T-helper 1 cell treated with Interleukin-12 subunit alpha and Interleukin-12 subunit beta and Interleukin-4 antibody, amounts not matched to agents 30 ng/mL and 1 ng/mL, for 36 hours (primary cell): ENCODE data around the gene ZNF688. TPM values are rescaled to one million over a fixed set of nuclear protein-coding genes. Genes with fewer than 3 reads are reported as not detected.
"Not testable (repeated sequence)": the region's sequence is repeated elsewhere in the genome, so short reads cannot be mapped to it uniquely, and the experiment has no call there.

Experiments
- intact Hi-C: fragments of 100-400 bp; cut with micrococcal nuclease; formaldehyde crosslinking; loops from one replicate; pipeline ENCODE4 v1.15.1; 2024
- total RNA-seq: library from RNA; stranded (reverse); gene quantifications from 2 replicates; pipeline ENCODE4 v1.2.3, GENCODE V29; 2022

ZNF688 gene
- total RNA-seq, 1 donor from 2014 or later, result 13.2 TPM

DNA sequence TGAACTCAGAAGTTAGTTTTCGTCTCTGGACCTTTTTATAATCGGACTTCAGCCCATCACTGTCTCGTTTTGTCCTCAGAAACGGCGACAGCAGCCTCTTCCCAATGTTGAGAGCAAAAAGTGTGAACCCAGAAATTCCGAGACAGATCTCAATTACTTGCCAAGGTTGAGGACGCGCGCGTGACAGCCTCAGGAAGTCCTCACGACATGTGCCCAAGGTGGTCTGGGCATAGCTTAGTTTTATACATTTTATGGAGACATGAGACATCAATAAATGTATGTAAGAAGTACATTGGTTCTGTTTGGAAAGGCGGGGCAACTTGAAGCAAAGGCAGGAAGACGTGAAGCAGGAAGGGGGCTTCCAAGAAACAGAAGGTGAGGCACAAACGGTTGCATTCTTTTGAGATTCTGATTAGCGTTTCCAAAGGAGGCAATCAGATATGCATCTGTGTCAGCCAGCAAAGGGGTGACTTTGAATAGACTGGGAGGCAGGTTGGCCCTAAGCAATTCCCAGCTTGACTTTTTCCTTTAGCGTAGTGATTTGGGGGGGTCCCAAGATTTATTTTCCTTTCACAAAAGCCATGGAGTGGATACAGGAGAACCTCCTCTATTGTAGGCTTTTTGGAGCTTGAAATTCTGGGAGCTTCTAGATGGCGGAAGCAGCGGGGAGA, 36.3 kb downstream of the ZNF688 start:
- intact Hi-C loops, result loop anchor here (1.0 to 2.0 kb wide), 10 partner anchors 8 to 164 kb away; partner anchors contain the start of genes DCTPP1, ITGAL, SRCAP and ZNF764

DNA sequence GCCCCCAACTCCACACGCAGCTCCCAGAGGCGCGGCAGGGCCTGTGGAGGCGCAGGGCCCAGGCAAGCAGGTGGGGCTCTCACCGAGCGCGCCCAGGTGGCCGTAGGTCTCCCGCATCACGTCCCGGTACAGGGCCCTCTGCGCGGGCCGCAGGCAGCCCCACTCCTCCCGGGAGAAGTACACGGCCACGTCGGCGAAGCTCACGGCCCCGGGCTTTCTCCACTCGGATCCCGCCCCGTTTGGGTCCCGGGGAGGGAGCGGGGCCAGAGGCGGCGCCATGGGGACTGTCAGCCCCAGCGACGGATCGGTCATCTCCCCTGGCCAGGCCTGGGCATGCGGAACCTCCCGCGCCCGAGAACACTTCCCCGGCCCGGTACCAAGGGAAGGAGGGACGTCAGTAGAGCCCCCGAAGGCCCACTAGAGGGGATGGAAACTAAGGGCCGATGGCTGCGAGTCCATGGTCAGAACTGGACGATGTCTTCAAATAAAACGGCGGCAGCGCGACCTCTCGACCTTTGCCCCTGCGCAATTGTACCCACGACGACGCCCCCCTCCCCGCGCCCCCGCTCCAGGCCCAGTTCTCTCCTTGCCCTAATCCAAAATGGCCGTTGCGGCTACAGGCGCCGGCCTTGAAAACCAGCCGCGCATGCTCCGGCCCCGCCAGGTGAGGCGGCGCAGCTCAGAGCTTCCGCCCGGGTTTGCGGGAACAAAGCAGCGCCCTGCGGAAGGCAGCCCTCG, 37.0 kb downstream of the ZNF688 start, which contains the start of gene ZNF747:
Gene ZNF747, minus strand, starts transcription at position 491 of the 738 bp plus-strand sequence. Its CDS starts 179 bp downstream, at position 312.
- intact Hi-C loops, result loop anchor here (1.0 to 2.0 kb wide), 12 partner anchors 7 to 214 kb away; partner anchors contain the start of genes DCTPP1, FBRS, ITGAL and PHKG2

DNA sequence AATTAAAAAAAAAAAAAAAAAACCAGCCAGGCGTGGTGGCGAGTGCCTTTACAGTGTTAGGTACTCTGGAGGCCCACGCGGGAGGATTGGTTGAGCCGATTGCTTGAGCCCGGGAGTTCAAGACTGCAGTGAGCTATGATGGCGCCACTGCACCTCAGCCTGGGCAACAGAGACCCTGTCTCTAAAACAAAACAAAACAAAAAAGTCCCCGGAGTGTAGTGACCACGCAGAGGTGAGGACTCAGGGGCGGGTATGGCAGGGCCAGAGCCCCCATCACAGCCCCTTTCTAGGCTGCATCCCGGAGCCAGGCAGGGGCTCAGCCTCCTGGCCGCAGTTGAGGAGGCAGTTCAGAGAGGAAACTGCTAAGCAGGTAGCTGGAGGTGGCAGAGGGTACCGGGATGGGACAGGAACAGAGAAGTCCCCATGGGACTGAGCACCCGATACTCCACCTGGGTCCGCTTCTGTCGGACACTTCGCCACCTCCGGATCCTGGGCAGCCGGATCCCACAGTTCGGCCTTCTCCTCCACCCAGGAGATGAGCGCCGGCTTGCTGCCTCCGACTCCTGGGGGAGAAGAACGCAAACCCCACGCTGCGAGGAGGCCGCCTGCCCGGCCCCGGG, 37.7 kb downstream of the ZNF688 start:
- intact Hi-C loops, result loop anchor here (1.0 to 2.0 kb wide), 3 partner anchors 124 to 214 kb away; partner anchors contain the start of genes FBRS, PHKG2 and SRCAP

DNA sequence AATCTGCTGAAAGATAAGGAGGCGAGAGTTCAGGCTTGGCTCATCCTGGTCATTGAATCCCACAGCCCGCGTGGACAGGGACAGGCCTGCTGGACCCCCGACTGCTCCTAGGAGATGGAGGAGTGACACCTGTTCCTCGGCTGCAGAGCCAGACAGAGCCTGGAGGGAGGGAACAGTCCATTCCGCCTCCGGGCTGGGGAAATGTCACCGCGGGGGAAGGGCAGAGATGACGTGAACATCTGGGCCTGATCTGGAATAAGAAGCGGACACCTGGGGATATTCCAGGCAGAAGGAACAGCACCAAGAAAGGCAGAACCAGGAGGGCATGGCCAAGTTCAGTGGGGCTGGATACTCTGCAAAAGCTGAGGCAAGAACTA, 38.4 kb downstream of the ZNF688 start:
- intact Hi-C loops, result no loop called here

DNA sequence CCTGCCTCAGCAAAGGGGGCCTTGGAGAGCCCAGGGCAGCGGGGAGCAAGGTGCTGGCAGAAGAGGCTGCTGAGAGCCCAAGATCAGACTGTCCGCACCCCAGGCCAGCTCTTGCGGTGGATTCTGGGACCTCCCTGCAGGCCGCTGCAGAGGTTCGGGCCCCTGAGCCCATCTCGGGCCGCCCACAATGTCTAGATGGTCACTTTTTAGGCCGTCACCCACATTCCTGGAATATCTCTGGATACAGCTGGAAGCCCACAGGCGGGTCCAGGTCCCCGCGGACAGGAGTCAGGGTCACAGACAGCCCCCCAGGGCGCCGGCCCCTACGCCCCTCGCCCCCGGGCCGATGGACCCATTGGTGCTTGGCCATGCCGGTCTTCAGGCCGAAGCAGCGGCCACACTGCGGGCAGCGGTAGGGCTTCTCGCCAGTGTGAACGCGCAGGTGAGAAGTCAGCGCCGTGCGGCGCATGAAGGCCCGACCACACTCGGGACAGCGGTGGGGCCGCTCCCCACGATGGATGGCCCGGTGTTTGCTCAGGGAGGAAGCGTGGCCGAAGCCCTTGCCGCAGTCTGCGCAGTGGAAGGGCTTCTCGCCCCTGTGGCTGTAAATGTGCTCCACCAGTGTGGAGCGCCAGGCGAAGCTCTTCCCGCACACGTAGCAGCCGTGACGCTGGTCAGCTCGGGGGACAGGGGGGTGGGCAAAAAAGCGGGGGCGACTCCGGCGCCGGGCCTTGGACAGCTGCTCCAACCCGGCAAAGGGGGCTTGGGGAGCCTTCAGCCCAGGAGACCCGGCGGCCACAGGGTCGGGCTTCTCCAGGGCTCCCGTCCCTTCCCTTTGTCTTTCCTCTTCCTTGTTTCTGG, 39.0 kb downstream of the ZNF688 start:
- intact Hi-C loops, result no loop called here

DNA sequence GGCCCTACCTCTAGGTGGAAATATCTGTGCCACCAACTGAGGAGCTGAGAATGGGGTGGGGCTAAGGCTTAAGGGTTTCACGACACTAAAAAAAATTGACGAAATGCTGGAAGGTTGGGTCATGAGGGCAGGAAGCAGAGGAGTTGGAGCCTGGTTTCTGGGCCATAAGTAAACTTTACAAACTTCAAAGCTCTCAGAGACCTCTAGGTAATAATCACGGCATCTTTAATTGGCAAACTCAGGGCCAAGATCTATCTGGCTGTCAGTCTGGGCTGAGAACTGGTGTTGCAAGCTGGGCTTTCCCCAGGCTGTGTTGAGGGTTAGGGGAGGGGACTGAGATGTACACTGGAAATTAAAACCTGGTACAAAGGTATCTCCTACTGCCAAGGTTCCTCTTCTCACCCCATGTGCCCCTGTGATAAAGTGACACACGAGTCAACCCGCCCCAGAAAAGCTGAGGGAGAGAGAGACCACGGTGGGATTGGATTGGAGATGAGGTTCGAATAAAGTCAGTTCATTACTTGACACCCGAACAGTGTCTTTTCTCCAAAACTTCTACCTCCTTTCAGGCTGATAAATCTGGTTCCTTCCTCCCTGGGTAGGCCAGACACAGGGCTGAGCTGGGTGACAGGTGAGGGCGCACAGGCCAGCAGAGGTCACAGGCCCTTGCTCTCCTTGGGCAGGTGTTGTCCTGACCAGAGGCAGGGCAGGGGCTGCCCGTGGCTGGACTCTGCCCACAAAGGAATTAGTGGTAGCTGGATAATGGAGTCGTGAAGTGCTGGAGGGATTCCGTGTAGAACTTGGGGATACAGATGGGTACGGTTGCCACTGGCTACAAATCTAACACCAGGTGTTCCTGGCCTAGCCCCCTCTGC, 41.1 kb downstream of the ZNF688 start:
- intact Hi-C loops, result no loop called here

DNA sequence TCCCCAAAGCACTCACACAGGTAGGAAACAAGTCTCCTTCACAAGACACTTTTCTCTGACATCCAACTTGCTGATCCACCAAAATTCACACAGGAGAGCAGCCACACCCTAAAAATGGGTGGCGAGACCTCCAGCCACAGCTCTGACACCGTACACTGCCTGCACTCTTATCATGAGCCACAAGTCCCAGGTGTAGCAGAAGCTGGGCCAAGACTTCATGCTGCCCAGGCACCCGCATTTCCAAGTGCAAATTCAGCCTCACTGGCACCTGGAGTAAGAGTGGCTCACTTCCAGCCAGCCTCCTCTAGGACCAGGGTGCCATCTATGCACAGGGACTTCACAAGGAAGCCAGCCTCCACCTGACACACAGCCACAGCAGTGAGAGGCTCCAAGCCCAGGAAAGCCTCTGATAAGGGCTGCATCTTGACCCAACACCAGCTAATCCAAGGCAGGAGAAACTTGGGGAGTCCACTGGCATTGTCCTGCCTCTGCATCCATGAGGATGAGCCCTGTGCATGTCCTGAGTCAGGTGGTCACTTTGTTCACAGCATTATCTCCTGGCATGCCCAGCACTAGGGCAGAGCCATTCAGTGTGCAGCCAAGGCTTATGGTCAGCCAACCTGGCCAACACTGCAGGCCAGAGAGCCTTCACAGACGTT, 42.6 kb downstream of the ZNF688 start:
- intact Hi-C loops, result loop anchor here (5.0 kb wide), 1 partner anchor 83 kb away; the partner anchor contains the start of gene ZNF689

DNA sequence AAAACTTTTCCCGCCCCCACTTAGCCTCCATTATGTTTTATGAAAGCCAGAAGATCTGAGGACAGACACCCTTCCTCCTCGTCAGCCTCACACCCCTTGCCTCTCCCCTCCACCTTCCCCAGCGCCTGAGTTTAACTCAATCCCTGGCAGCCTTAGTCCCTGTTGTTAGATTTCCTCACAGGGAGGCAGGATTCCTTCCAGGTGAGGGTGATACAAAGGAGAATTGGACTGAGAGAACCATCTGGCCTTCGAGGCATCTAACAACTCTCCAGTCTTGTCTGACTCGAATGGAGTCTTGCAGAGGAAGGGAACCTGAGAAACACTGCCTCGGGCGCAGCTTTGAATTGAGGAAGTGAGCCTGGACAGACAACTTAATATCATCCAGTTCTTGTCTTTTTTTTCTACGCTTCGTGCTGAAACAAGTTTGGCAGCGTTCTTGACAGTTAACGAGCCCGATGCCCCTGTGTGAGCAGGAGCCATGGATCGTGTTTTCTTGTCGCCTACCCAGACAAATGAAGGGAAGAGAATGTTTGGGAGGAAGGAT, 43.8 kb downstream of the ZNF688 start:
- intact Hi-C loops, result loop anchor here (1.0 to 5.0 kb wide), 14 partner anchors 8 to 193 kb away; partner anchors contain the start of genes DCTPP1, FBRS, ITGAL and PRR14

DNA sequence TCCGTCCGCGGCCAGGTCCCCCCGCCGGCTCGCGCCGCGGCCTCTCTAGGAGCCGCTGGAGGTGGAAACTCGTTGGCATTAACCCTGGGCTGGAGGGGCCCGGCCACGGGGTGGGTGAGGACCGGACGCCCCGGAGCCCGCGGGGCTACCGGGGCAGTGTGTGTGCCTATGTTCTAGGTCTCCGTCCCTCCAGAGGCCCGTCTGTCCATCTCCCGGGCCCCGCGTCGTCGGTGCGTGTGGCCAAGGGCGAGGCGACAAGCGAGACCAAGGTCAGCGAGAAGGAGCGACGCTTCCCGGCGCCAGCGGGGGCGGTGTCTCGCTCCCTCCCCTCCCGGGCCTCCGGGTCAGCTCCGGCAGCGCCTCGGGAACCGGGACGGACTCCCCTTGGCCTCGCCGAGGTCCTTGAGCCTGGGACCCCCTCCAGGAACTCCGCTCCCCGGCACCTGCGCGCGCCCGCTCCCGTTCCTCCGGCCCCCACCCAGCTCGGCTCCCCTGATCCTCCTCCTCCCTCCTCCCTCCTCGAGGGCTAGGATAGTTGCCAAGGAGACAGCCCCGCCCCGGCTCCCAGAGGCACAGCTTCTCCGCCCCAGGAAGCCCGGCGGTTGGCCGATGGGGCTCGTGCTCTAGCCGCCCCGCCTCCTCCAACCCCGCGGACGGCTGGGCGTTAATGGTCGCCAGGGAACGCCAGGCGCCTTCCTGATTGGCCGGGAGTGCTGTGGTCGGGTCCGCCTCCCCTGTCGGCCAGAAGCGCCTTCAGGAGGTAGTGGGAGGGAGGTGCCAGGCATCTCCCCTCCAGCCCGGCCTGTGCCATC, 44.5 kb downstream of the ZNF688 start:
- intact Hi-C loops, result loop anchor here (1.0 to 5.0 kb wide), 14 partner anchors 8 to 193 kb away; partner anchors contain the start of genes DCTPP1, FBRS, ITGAL and PRR14

DNA sequence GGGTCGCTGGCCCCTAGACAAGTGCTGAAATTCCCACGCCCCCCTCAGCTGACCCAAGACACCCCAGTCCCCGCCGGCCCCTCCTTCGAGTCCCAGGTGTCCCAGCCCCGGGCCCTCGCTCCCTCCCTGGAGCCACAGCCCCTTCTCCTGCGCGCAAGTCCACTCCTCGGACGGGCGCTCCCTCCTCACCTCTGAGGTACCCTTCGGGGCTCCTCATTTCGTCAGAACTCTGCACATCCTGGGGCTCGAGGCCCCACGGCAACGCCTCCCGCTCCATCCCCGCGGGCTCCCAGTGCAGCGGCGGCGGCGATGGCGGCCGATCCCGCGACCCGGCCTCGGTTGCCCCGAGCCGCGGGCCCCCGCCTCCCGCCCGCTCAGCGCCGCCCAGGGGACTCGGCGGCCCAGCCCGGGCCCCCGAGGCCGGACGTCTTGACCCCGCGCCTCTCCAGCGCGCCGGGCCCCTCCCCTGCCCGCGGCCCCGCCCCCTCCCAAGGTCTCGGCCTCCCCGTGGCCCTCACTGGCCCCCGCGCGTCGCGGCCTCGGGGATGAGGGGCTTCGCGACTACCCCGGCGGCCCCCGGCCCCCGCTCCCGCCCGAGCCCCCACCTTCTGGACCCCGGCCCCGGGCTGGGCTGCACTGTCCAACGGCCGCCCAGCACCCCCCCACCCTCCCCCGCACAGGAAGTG, 45.2 kb downstream of the ZNF688 start, which contains the start of gene ZNF768:
Gene ZNF768, minus strand, starts transcription at position 430 of the 686 bp plus-strand sequence. Its CDS starts 153 bp downstream, at position 277.
- intact Hi-C loops, result loop anchor here (2.0 to 5.0 kb wide), 6 partner anchors 53 to 173 kb away; partner anchors contain the start of genes FBRS, ITGAL, PRR14 and SRCAP

DNA sequence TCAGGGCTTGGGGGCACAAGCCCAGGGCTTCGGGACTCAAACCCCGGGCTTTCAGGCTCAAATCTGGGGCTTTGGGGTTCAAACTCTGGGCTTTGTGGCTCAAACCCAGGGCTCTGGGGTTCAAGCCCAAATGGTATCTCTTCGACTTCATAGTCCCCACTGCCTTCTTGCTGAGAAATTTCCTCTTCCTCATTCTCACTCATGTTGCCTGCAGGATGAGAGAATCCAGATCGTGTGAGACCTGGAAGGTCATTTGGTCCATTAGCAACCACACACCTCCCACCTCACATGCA, 45.7 kb downstream of the ZNF688 start:
- intact Hi-C loops, result loop anchor here (2.0 to 5.0 kb wide), 6 partner anchors 53 to 173 kb away; partner anchors contain the start of genes FBRS, ITGAL, PRR14 and SRCAP

DNA sequence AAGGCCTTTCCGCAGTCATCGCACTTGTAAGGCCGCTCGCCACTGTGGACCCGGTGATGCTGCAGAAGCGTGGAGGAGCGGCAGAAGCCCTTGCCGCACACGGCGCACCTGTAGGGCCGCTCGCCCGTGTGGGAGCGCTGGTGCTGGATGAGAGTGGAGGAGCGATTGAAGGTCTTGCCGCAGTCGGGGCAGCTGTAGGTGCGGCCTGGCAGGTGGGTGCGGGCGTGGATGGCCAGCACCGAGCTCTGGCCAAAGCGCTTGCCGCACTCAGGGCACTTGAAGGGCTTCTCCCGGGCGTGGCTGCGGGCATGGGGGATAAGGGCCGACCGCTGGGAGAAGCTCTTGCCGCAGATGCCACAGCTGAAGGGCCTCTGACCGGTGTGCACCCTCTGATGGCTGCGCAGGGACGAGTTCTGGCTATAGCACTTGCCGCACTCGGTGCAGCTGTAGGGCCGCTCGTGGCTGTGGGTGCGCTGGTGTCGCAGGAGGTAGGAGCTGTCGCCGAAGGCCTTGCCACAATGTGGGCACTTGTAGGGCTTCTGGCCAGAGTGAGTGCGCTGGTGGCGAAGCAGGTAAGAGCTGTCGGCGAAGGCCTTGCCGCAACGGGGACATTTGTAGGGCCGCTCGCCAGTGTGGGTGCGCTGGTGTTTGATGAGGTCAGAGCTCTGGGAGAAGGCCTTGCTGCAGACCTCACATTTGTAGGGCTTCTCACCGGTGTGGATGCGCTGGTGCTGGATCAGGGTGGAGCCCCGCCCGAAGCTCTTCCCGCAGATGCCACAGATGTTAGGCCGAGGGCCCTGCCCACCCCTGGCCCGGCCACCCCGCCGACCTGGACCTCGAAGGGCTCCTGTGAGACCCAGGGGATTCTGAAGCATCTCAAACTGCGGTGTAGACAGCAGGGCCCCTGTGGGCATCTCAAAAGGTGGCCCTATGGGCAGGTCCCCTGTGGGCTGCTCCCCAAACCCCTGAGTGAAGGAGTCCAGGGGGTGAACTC, 46.6 kb downstream of the ZNF688 start:
- intact Hi-C loops, result loop anchor here (5.0 kb wide), 1 partner anchor 87 kb away; the partner anchor contains the start of gene ZNF689

DNA sequence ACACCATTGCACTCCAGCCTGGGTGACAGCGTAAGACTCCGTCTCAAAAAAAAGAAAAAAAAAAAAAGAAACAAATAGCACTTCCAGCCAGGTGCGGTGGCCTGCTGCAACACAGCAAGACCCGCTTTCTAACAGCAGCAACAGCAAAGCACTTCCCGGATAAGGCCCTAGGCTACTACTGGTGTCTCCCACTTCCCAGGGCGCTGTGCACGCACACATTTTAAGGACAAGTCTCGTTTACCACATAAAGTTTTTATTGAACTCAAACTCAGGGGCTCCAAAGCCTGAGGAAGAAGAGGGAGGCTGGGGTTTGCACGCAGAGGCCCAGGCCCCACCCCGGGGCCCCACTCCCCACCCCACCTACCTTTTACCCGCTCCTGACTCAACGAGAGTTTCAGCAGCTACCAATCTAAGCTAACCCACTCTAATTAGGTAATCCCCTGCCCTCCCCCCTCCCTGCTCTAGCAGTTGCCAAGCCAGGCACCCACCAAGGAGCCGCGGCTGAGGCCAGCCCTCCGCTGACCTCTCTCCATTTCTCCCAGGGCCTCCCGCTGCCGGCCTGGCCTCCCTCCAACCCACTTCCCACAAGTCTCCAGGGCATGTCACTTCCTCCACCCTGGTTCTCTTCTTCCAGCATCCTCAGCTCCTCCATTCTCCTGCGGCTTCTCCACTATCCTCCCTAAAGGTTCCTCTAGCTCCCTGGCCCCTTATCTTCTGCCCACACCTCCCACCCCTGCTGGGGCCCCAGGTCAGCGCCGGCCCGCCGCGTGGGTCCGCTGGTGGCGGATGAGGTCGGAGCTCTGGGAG, 47.5 kb downstream of the ZNF688 start:
- intact Hi-C loops, result no loop called here

DNA sequence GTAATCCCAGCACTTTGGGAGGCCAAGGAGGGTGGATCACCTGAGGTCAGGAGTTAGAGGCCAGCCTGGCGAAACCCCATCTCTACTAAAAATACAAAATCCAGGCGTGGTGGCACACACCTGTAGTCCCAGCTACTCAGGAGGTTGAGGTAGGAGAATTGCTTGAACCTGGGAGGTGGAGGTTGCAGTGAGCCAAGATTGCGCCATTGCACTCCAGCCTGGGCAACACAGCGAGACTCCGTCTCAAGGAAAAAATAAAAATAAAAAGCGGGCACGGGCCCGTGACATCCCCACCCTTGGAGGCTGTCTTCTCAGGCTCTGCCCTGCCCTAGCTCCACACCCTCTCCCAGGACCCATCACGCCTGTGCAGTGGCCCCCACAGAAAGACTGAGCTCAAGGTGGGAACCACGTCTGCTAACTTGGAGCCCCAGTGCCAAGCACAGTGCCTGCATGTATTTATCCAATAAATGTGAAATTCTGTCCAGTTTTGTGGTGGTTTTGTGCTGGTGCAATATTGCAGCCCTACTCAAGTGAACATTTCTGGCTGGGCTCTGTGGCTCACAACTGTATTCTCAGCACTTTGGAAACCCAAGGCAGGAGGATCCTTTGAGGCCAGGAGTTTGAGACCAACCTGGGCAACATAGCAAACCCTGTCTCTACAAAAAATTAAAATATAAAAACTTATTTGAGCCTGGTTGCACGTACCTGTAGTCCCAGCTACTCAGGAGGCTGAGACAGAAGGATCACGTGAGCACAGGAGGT, 48.6 kb downstream of the ZNF688 start:
- intact Hi-C loops, result not testable (repeated sequence)
